ACHN (cell line): ENCODE measurements around the gene BCL2L1.
A peak's percentile ranks its signal among the peaks of the same experiment; 100 is the strongest.
"Not testable (repeated sequence)": the region's sequence is repeated elsewhere in the genome, so short reads cannot be mapped to it uniquely, and the experiment has no call there.

Source experiments
- DNase-seq: peaks from one replicate; pipeline ENCODE4 v3.0.0-alpha.2; 2015
- in situ Hi-C: cut with HindIII; loops from 2 replicates; pipeline ENCODE4 v1.10.0; 2017; ENCODE audit warnings: low sequenced_read_pairs, low pct_ligation_motif_present, low pct_unique_long_range_greater_than_20kb

BCL2L1 gene

DNA sequence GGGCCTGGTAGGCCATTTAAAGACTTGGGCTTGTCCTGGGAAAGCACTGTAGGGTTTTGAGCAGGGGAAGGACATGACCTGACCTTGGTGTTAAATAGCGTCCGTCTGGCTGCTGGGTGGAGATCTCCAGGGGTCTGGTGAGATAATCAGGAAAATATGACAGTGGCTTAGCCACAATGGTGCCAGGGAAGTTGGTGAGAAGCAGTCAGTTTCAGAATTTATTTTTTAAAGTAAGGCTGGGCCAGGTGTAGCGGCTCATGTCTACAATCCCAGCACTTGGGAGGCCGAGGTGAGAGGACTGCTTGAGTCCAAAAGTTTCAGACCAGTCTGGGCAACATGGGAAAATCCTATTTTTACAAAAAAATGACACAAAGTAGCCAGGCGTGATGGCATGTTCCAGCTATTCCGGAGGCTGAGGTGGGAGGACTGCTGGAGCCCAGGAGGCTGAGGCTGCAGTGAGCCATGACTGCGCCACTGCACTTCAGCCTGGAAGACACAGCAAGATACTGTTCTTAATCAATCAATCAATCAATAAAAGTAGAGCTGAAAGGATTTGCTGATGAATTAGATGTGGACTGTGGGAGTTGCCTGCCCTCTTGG is 41.4 kb downstream of the BCL2L1 start:
- no peak for DNase-seq
- in situ Hi-C loops = no loop called here

DNA sequence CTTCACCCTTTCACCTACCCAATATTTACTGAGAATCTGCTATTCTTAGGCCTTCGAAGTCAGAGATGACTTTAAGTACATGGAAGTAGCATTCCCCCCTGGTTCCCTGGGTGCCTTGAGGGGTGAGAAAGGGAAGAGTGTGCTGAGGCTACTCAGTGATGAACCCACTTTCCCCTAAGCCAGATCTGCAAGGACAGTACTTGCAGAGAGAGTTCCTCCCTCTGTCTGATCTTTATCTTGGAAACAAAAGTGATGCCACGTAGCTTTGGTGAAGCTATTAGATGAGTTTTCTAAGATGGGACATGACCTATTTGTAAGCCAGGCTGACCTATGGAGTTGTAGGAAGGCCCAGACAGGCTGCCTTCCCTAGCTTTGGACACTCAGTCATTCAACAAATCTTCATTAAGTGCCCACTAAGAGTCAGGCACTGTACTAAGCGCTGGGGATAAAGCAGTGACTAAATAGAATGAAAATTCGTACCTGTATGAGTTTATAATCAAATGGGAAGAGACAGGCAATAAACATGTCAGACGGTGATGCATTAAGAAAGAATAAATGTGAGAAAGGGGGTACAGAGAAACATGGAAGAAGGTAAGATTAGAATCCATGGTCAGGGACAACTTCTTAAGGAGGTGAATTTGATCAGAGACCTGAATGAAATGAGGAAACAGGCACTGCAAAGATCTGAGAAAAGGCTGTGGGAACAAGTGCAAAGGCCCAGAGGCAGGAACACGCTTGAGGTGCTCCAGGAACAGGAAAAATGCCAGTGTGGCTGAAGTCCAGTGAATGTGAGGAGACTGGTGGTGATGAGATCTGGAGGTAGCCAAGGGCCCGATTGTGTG is 42.2 kb downstream of the BCL2L1 start:
- DNase-seq = no peak
- in situ Hi-C loops = no loop called here

DNA sequence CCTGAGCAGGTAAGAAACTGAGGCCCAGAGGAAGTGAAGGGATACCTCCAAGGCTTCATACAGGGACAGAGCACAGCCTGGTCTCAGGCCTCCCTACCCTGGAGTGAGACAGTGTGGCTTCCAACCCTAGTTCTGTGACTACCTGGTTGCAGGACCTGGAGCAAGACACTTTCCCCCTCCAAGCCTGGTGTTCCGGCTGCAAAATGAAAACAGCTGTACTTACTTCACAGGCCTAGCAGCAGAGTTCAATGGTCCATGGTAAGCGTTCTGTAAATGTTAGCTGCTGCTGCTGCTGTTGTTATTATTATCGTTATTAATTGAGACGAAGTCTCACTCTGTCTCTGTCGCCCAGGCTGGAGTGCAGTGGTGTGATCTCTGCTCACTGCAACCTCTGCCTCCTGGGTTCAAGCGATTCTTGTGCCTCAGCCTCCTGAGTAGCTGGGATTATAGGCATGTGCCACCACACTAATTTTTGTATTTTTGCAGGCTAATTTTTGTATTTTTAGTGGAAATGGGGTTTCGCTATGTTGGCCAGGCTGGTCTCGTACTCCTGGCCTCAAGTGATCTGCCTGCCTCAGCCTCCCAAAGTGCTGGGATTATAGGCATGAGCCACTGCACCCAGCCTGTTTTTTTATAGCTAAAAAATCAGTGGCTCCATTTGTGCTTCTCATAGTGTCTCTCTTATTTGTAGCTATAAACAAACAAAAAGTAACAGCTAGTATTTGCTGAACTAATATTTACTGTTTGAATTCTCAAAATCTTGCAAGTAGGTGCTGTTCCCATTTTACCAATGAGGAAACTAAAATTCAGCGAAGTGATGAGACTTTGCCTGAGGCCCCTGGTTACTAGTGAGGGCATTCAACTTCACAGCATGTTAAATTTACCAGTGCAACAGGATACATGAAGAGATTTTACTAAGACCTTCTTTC is 43.0 kb downstream of the BCL2L1 start:
- in situ Hi-C loops = no loop called here
- no peak for DNase-seq

DNA sequence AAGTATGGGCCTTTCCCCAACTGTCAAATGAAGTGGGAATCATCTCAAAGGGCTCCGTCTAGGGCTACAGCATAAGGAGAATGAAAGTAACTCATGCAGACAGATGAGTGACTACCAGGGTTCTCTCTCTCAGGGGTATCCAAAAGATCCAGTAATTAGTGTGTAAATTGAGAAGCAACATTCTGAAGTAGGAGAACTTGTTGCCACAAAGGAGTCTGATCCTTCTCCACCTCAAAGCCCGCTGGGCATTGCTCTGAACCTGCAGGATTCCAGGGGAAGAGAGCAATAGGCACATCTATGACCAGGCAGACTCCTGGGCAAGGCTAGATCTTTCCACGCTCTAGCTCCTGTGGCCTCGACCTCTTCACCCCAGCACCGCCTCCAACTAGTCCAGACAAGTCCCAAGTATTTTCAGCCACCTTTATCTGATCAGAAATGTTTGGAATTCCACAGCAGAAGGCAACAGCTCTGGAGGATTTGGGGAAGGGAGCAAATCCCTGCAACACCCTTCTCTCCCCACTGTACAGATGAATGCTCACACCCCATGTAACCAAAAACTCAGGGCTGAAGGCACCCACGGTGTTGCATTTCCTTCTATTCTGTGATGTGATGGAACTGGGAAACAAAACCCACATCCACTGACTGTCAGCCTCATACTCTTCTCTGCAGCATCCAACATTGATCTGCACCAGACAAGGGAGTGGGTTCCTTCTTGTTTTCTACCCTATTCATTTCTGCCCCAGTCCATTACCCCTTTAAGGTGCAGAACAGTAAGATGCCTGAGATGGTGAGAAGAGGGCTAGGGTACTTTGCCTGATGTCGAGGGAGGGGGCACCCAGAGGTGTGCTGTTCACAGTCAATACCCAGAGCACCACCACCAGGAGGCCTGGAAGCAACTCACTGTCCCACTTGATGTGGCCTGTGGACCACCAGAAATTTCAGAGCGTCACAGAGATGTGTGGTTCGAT is 44.0 kb downstream of the BCL2L1 start:
- peak; percentile 73 for DNase-seq
- in situ Hi-C loops = no loop called here

DNA sequence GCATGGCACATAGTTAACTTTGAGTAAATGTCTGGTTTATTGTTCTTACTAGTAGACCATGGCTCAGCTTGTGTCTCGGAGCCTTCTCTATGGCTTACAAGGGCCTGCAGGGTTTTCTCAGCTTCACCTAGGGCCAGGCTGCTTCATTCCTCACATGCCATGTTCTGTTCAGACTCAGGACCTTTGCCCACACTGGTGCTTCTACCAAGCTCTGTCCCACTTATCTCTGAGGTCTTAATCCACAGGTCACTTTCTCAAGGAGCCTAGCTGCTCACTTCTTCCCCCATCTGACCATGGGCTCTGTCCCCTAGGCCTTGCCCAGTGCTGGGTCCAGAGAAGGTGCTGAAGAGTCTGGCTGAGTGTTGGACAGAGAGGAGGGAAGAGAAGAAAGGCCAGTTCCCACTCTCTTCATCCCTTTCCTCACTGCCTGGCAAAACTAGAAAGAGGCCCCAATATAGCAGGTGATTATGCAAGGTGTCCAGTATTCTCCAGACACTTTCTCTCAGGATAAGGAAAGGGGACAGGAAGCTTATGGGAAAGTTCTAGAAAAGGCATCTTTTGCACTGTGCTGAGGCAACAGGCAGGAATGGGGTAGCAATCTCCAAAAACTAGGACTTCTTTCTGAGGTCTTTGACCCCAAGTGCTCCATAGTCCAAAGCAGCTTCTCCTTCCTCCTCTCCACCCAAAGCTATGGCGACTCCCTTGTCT is 45.0 kb downstream of the BCL2L1 start:
- DNase-seq = no peak
- in situ Hi-C loops = no loop called here

DNA sequence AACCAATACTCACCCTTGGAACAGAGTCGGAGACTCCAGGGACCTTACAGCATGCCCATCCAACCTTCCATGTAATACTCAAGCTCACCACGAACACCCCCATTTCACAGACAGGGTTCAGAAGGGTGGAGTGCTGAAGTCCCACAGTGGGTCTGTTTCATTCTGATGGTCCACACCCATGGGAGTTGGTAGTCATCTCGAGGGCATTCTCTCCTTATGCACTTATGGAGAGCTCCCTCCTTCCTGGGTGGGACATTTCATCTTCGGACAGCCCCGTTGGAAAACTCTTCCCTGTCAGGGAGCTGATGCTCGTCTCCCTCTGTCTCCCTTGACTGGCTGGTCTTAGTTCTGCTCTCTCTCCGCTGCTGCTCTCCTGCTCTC is 46.1 kb downstream of the BCL2L1 start:
- DNase-seq = no peak
- in situ Hi-C loops = no loop called here

DNA sequence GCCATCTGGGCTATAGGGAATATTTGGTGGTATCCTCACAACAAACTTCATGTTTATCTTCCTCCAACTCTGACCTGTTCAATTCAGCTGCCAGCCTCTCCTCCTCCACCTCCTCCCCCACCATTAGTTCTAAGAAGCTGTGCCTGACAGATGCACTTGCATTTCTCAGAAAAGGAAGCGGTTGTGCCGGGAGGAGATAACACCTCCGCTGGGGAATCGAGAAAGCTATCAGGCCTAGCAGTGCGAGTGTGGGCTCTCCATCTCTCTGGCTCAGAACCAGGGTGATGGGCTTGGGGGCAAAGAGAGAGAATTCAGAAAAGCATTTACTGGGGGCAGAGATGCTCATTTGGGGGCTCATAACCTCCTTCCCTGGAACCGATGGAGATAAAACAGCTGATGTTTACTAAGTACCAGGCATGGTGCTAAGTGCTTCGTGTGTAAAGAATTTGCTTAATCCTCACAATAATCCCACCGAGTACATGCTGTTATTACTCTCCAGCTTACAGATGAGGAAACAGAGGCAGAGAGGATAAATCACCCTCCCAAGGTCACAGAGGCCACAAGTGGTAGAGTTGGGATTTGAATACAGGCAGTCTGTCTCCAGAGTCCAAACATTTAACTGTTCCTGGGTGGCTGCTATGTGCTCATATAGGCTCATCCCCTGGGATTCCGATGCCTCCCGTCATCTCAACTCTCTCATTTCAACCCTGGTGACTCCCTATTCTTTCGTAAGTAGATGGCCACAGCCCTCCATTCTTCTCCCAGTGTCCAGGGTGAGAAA is 46.6 kb downstream of the BCL2L1 start:
- in situ Hi-C loops = no loop called here
- no peak for DNase-seq

DNA sequence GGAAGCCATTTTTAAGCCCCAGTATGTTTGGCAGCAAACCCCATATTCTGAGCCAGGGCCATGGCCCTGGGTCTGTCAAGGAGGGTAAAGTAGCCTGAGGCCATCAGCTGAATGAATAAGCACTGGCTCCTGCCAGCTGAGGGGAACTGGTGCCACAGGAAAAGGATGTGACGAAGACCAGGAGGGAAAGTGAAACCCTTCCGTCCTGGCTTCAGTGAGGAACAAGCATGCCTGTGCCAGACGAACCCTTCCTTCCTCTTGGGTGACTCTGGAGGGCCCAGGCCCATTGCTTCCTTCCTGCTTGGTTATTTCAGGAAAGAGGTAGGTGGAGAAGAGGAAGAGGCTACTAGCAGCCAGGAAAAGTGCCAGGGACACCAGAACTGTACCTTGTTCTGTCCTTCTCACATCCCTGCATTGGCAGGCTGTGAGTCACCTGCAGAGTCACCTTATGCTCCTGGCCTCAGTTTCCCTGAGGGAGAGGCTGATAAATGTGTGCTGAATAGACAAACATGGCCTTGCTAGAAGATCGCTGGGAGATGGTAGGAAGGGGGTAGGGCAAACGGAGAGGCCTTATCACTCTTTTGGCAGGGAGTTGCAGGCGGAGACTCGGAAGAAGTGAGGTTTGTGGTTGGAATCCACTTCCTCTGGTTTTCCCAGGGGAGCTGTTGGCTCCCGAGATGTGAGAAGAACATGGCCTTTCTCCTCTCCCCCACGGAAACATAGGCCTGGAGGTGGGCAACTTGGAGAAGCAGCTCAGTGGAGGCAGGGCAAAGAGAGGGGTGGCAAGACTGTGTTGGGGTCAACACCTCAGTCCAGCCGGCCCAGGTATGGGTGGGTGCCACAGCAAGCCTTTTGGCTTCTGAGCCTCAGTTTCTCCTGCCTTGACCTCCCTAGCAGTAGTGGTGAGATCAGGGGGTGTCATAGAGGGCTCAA is 47.5 kb downstream of the BCL2L1 start:
- in situ Hi-C loops = no loop called here

DNA sequence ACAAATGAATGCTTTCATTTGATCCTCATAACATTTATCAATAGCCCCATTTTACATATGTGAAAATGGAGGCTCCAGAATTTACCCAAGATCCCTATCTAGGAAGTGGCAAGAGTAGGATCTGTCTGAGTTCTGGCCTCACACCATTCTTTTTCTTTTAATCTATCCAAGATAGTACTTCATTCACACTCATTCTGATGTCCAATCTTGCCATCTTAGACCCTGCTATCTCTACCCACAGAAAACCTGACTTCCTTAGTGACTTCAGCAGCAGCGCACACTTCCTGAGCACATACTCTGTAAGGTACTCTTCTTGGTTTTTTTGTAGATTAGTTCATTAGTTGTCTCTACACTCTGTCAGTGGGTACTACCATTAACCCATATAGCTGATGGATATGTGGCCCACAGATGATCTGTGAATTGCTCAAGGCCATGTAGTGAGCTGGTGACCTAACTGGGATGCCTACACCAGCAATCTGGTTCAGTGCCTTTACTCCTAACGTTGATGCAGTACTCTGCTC is 48.7 kb downstream of the BCL2L1 start:
- in situ Hi-C loops = no loop called here

More for the DNA sequence above, 47.5 kb downstream of the BCL2L1 start:
- DNase-seq = no peak

DNA sequence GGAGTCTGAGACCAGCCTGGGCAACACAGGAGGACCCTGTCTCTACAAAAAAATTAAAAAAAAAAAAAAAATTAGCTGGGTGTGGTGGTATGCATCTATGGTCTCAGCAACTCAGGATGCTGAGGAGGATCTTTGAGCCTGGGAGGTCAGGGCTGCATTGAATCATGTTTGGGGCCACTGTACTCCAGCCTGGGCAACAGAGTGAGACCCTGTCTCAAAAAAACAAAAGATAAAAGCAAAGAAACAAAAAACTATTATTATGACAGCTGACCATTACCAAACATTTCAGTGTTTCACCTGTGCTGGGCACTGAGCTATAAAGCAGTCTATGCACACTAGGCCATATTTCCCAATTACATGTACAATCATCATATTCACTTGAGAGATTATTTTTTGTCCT is 49.2 kb downstream of the BCL2L1 start:
- no peak for DNase-seq
- in situ Hi-C loops = no loop called here

More for the DNA sequence above, 48.7 kb downstream of the BCL2L1 start:
- no peak for DNase-seq

DNA sequence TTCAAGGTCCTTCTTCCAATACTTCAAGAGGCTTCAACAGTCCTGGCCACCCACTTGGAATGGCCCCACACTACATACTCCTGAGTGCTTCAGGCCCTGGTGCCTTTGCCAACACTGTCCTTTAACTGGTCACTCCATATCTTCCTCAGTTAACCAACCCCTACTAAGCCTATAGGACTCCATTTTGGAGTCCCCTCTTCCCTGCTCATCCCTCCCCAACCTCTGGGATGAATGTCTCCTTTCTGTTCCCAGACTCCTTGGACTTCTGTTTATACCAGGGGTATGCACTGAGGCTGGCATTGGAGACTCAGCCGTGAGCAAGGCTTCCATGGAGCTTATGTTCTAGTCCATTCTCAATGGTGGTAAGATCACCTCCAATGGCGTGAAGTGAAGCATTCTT is 51.3 kb downstream of the BCL2L1 start:
- in situ Hi-C loops = no loop called here

DNA sequence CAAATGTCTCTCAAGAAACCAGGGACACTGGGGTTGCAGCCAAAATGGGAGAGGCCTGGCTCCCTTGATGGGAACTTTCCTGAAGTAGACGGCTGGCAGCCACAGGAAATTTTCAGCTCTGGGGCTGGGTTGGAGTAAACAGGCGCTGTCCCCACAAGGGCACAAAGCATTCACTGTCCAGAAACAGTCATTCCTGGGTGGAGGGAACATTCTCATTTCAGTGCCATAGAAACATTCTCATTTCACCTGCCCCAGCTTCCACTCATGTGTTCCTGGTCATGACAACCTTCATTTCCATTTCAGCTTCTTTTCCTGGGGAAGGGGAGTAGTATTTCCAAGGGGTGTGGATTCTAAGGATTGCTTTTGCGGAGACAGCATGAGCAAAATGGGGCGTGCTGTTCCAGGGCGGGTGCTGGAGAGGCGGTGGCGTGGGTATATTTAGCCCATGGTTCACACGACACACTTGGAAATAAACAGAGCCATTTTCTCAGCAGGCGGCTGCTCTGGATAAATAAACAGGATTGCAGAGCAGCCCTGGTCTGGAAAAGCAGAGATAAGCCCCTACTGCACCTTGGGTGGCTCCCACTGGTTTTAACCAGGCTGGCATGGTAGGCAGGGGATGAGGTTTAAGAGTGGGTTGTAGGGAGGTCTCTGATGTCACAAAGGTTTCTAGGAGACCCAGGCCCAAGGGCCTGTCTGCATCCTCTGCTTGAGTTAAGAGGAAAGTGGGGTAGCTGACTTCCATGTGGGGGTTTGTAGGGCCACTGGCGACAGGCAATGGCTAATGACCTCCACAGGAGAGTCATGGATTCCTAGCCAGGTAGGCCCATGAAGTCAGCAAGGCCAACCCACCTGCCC is 52.1 kb downstream of the BCL2L1 start:
- in situ Hi-C loops = no loop called here
- no peak for DNase-seq

More for the DNA sequence above, 51.3 kb downstream of the BCL2L1 start:
- DNase-seq = no peak

DNA sequence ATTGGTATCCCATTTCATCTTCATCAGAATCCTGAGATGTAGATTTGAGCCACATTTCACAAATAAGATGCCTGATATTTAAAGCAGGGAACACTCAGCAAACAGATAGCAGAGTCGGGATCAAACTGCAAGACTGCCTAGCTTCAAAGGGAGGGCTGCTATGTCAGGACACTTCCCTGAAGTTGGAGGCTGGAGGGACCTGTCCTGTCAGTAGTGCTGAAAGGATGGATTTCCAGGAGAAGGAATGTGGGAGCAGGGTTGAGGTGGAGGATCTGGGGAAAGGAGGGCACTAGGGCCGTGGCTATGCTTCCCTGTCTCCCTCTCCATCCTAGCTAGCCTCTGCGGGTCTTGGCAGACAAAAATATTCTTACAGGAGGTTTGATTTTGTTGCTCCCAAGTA is 52.8 kb downstream of the BCL2L1 start:
- in situ Hi-C loops = no loop called here
- no peak for DNase-seq

DNA sequence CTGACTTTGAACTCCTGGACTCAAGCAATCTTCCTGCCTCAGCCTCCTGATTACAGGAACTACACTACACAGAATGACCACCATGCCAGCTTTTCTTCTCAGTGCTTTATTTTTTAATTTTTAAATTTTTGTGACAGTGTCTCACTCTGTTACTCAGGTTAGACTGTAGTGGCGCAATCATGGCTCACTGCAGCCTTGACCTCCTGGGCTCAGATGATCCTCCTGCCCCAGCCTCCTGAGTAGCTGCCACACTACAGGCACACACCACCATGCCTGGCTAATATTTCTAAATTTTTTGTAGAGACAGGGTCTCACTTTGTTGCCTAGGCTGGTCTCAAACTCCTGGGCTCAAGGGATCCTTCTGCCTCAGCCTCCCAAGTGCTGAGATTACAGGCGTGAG is 53.7 kb downstream of the BCL2L1 start:
- DNase-seq, in situ Hi-C loops: not testable (repeated sequence)
